IMR-90 (cell line): ENCODE measurements around the gene MYO7B. TPM values are rescaled to one million over a fixed set of nuclear protein-coding genes. Genes with fewer than 3 reads are reported as not detected.
A peak's percentile ranks its signal among the peaks of the same experiment; 100 is the strongest.

Experiments used
- ATAC-seq: fragments of 200-7000 bp; cut with Tn5 transposase; 2 replicates; pipeline ENCODE4 v1.9.1; 2020; ENCODE audit warnings: low read depth, mild to moderate bottlenecking, moderate library complexity
- BruUV-seq: library from RNA; stranded (reverse); fragments of 400-500 nt; replicated peaks from 2 replicates; lab custom pipeline; 2021; lab: Mats Ljungman, UMichigan
- CTCF ChIA-PET: fragments of 300-600 bp; formaldehyde crosslinking; extraction: SDS; loops from one replicate; lab custom pipeline; 2021; ENCODE audit warnings: antibody characterized with exemption; lab: Yijun Ruan, JAX
- POLR2A ChIA-PET: fragments of 300-600 bp; sonication (Branson Sonifier 250); formaldehyde crosslinking; loops from one replicate; lab custom pipeline; 2022; ENCODE audit warnings: antibody characterized with exemption; ENCODE audit not compliant: unreplicated experiment; lab: Charles Lee
- DNase-seq: peaks from one replicate; pipeline ENCODE4 v3.0.0; 2013
- H2AFZ ChIP-seq: replicated peaks from 2 replicates; pipeline ENCODE3; 2013; ENCODE audit warnings: low read length, mild to moderate bottlenecking; ENCODE audit not compliant: poor library complexity
- H2AK5ac ChIP-seq: 2 replicates; pipeline ENCODE4 v1.6.1; 2013; ENCODE audit warnings: low read depth, low read length, inconsistent platforms
- H2AK9ac ChIP-seq: replicated peaks from 2 replicates; pipeline ENCODE3; 2013; ENCODE audit warnings: mild to moderate bottlenecking, low read depth, low read length, moderate library complexity; ENCODE audit not compliant: poor library complexity
- H2BK120ac ChIP-seq: 2 replicates; pipeline ENCODE4 v1.6.1; 2013; ENCODE audit warnings: low read depth, low read length, inconsistent platforms
- H2BK15ac ChIP-seq: 3 replicates; pipeline ENCODE4 v1.6.1; 2013; ENCODE audit warnings: low read depth, low read length, inconsistent platforms
- H2BK20ac ChIP-seq: 2 replicates; pipeline ENCODE4 v1.6.1; 2013; ENCODE audit warnings: low read depth, mild to moderate bottlenecking, inconsistent platforms, low read length, moderate library complexity
- H2BK5ac ChIP-seq: 2 replicates; pipeline ENCODE4 v1.6.1; 2013; ENCODE audit warnings: mild to moderate bottlenecking, low read depth, low read length, inconsistent platforms; ENCODE audit not compliant: poor library complexity, severe bottlenecking
- H3K14ac ChIP-seq: replicated peaks from 2 replicates; pipeline ENCODE4 v1.6.1; 2013; ENCODE audit warnings: low read depth, low read length, inconsistent platforms
- H3K18ac ChIP-seq: 2 replicates; pipeline ENCODE4 v1.6.1; 2013; ENCODE audit warnings: low read depth, low read length, control low read depth
- H3K23ac ChIP-seq: 2 replicates; pipeline ENCODE4 v1.6.1; 2013; ENCODE audit warnings: low read depth, low read length, inconsistent platforms
- H3K27ac ChIP-seq: 2 replicates; pipeline ENCODE4 v1.5.1; 2013; ENCODE audit warnings: mild to moderate bottlenecking, control low read depth, low read length; ENCODE audit not compliant: insufficient read depth
- H3K27me3 ChIP-seq: 2 replicates; pipeline ENCODE4 v1.6.1; 2013; ENCODE audit warnings: low read length; ENCODE audit not compliant: control insufficient read depth, insufficient read depth
- H3K36me3 ChIP-seq: 2 replicates; pipeline ENCODE4 v1.6.1; 2013; ENCODE audit warnings: low read length, mixed read lengths; ENCODE audit not compliant: control insufficient read depth, insufficient read depth
- H3K4ac ChIP-seq: 2 replicates; pipeline ENCODE4 v1.6.1; 2013; ENCODE audit warnings: low read depth, low read length, inconsistent platforms
- H3K4me1 ChIP-seq: 2 replicates; pipeline ENCODE4 v1.6.1; 2013; ENCODE audit warnings: low read length, mixed read lengths; ENCODE audit not compliant: control insufficient read depth, insufficient read depth
- H3K4me2 ChIP-seq: 2 replicates; pipeline ENCODE4 v1.6.1; 2013; ENCODE audit warnings: low read depth, mild to moderate bottlenecking, control low read depth, low read length, moderate library complexity
- H3K4me3 ChIP-seq: 2 replicates; pipeline ENCODE4 v1.5.1; 2013; ENCODE audit warnings: low read depth, mild to moderate bottlenecking, control low read depth, low read length, moderate library complexity; ENCODE audit not compliant: insufficient read depth
- H3K56ac ChIP-seq: 2 replicates; pipeline ENCODE4 v1.6.1; 2013; ENCODE audit warnings: low read length, inconsistent platforms; ENCODE audit not compliant: insufficient read depth; ENCODE audit errors: extremely low read depth
- H3K79me1 ChIP-seq, 2 experiments: 2 replicates each; pipeline ENCODE4 v1.6.1; 2013; ENCODE audit warnings: low read length in 2 of 2, inconsistent platforms in 1 of 2, low read depth in 1 of 2
- H3K9ac ChIP-seq: 2 replicates; pipeline ENCODE4 v1.6.1; 2013; ENCODE audit warnings: low read depth, low read length, control low read depth
- H3K9me1 ChIP-seq: 2 replicates; pipeline ENCODE4 v1.6.1; 2013; ENCODE audit warnings: low read length, inconsistent platforms; ENCODE audit not compliant: insufficient read depth
- H3K9me3 ChIP-seq: 2 replicates; pipeline ENCODE4 v1.6.1; 2013; ENCODE audit warnings: low read length; ENCODE audit not compliant: control insufficient read depth, insufficient read depth
- H4K20me1 ChIP-seq: 2 replicates; pipeline ENCODE4 v1.6.1; 2013; ENCODE audit warnings: low read length, inconsistent platforms; ENCODE audit not compliant: insufficient read depth
- H4K5ac ChIP-seq: 2 replicates; pipeline ENCODE4 v1.6.1; 2013; ENCODE audit warnings: mild to moderate bottlenecking, low read depth, low read length, control low read depth
- H4K8ac ChIP-seq, 2 experiments: 2 replicates each; pipeline ENCODE4 v1.6.1; 2013; ENCODE audit warnings: low read depth in 2 of 2, low read length in 2 of 2, control low read depth in 1 of 2, inconsistent platforms in 1 of 2
- H4K91ac ChIP-seq: 2 replicates; pipeline ENCODE4 v1.6.1; 2013; ENCODE audit warnings: low read depth, low read length, inconsistent platforms; ENCODE audit not compliant: insufficient read depth
- BHLHE40 ChIP-seq: fragments of 150-350 bp; IDR thresholded peaks from 2 replicates; pipeline ENCODE4 v1.6.1; 2016; ENCODE audit warnings: mild to moderate bottlenecking, low read depth, low read length
- CHD1 ChIP-seq: IDR thresholded peaks from 2 replicates; pipeline ENCODE4 v1.6.1; 2012; ENCODE audit warnings: low read depth, low read length, improper control_type of control experiment
- CTCF ChIP-seq: conservative IDR thresholded peaks from 2 replicates; pipeline ENCODE4 v1.5.1; 2012; ENCODE audit warnings: mild to moderate bottlenecking, low read depth, low read length, improper control_type of control experiment
- ELK1 ChIP-seq: fragments of 150-350 bp; IDR thresholded peaks from 2 replicates; pipeline ENCODE4 v1.6.1; 2016; ENCODE audit warnings: low read depth, mild to moderate bottlenecking, low read length, moderate library complexity, borderline replicate concordance
- MAFK ChIP-seq: IDR thresholded peaks from 2 replicates; pipeline ENCODE4 v1.6.1; 2012; ENCODE audit warnings: low read depth, low read length, improper control_type of control experiment
- MAZ ChIP-seq: IDR thresholded peaks from 2 replicates; pipeline ENCODE4 v1.6.1; 2012; ENCODE audit warnings: low read depth, mild to moderate bottlenecking, low read length, improper control_type of control experiment, moderate library complexity, borderline replicate concordance
- MXI1 ChIP-seq: IDR thresholded peaks from 2 replicates; pipeline ENCODE4 v1.6.1; 2012; ENCODE audit warnings: low read depth, mild to moderate bottlenecking, low read length, moderate library complexity, borderline replicate concordance
- NFE2L2 ChIP-seq: fragments of 150-350 bp; IDR thresholded peaks from 2 replicates; pipeline ENCODE4 v1.6.1; 2016; ENCODE audit warnings: low read depth, mild to moderate bottlenecking, low read length
- RCOR1 ChIP-seq: IDR thresholded peaks from 2 replicates; pipeline ENCODE4 v1.6.1; 2012; ENCODE audit warnings: mild to moderate bottlenecking, low read length, improper control_type of control experiment; ENCODE audit not compliant: insufficient replicate concordance
- RFX5 ChIP-seq: IDR thresholded peaks from 2 replicates; pipeline ENCODE4 v1.8.0; 2012; ENCODE audit warnings: low read depth, mild to moderate bottlenecking, low read length, moderate library complexity
- WGBS, 2 experiments: methylation state at CpG; one replicate each; pipeline versions ENCODE4 v1.1.5 to v1.1.7; 2013; ENCODE audit warnings: missing lambda C conversion rate in 2 of 2; ENCODE audit not compliant: insufficient read length in 1 of 2; ENCODE audit errors: extremely low coverage in 2 of 2; 5-methylcytosine and 5-hydroxymethylcytosine counted together
- dilution Hi-C: fragments of 300-500 bp; cut with HindIII; formaldehyde crosslinking; loops from one replicate; pipeline ENCODE4 v1.14.3; 2018; ENCODE audit warnings: low sequenced_read_pairs; ENCODE audit not compliant: unreplicated experiment
- in situ Hi-C: fragments of 300-500 bp; cut with MboI; formaldehyde crosslinking; loops from 3 replicates; pipeline ENCODE4 v1.14.3; 2019; ENCODE audit warnings: low sequenced_read_pairs, inconsistent platforms, mixed read lengths
- intact Hi-C: fragments of 100-400 bp; cut with micrococcal nuclease; formaldehyde crosslinking; loops from 2 replicates; pipeline ENCODE4 v1.10.0; 2022
- polyA plus RNA-seq, 3 experiments: library from polyadenylated mRNA; depleted of rRNA; stranded (reverse); fragments of >200 nt; gene quantifications; 2 replicates each; pipeline ENCODE4 v1.2.3, GENCODE V29; 2012; ENCODE audit warnings: low replicate concordance in 1 of 3
- total RNA-seq: library from RNA; depleted of rRNA; stranded (reverse); fragments of >200 nt; gene quantifications from 2 replicates; pipeline ENCODE4 v1.2.3, GENCODE V29; 2012

MYO7B gene
- total and polyA plus RNA-seq, 2 of the 4 experiments (the other 2 are of a cell fraction): 0.18 to 0.46 TPM

- no peak overlapping the region for H3K14ac ChIP-seq
Measured at GRCh38 chr2:127664065-127664894, 128.8 kb downstream of the MYO7B start.

More at GRCh38 chr2:127664065-127664894, 128.8 kb downstream of the MYO7B start:
- Histone ChIP-seq H3K27me3 (no peaks in the 10 kb centered on the region), H3K79me1 (peaks cover 22 to 73% of the 10 kb centered on the region in 2 experiments), H3K18ac (no peak overlapping the region), H4K20me1 (peaks cover 66% of the 10 kb centered on the region), H2BK15ac (no peak overlapping the region), H3K23ac (peak overlapping the region; percentile 25; the same call in 1 of the 2 replicates), H3K9me3 (peaks cover 2% of the 10 kb centered on the region; the same call in 1 of the 2 replicates), H3K27ac (no peak overlapping the region), H4K91ac (no peak overlapping the region), H3K4me1 (peaks cover 14% of the 10 kb centered on the region), H3K36me3 (peaks cover 7% of the 10 kb centered on the region), H2BK120ac (no peak overlapping the region), H2BK20ac (no peak overlapping the region), H3K9ac (no peak overlapping the region), H2BK5ac (no peak overlapping the region), H3K4ac (no peak overlapping the region), H3K9me1 (peaks cover 23% of the 10 kb centered on the region), H2AFZ (peak overlapping the region; percentile 68), H2AK5ac (0 out of 2 replicates have a peak overlapping the region, but pooled peaks have one; percentile 25), H4K5ac (no peak overlapping the region), H3K4me2 (peak overlapping the region; percentile 29; the same call in 1 of the 2 replicates), H2AK9ac (peak overlapping the region; percentile 38), H3K56ac (no peak overlapping the region), H3K4me3 (peak overlapping the region; percentile 11; the same call in 1 of the 2 replicates), H4K8ac (no peak overlapping the region)
- POLR2A ChIA-PET: no interaction called here
- DNase-seq (no peak), ATAC-seq (no peak)
- BruUV-seq: no TSS peak
- dilution Hi-C loops: no loop called here
- in situ Hi-C loops: no loop called here
- intact Hi-C loops: no loop called here
- WGBS, 2 experiments: 26% methylated on average over 45 of the region's 69 CpGs; no CpG with 5 or more reads in 1 of the 2 experiments
- TF ChIP-seq RFX5 (no peak), CTCF (no peak), BHLHE40 (no peak), ELK1 (no peak), NFE2L2 (no peak), MXI1 (no peak), MAFK (no peak), MAZ (no peak), RCOR1 (no peak), CHD1 (no peak)
- CTCF ChIA-PET: no interaction called here
